HepG2 (cell line): ENCODE results near the gene RAB6A. TPM values are rescaled to one million over a fixed set of nuclear protein-coding genes. Genes with fewer than 3 reads are reported as not detected.
A peak's percentile ranks its signal among the peaks of the same experiment; 100 is the strongest.

Source experiments
- ARNT2 ChIP-seq: sonication (generic); formaldehyde crosslinking; IDR thresholded peaks from 2 replicates; pipeline ENCODE4 v1.8.0; 2022; ENCODE audit warnings: mild to moderate bottlenecking, low read depth, missing genetic modification reagents, moderate library complexity
- BORCS8-MEF2B ChIP-seq: sonication (generic); formaldehyde crosslinking; IDR thresholded peaks from 2 replicates; pipeline ENCODE4 v1.8.0; 2022; ENCODE audit warnings: mild to moderate bottlenecking, missing genetic modification reagents
- CBX5 ChIP-seq: sonication (generic); formaldehyde crosslinking; IDR thresholded peaks from 2 replicates; pipeline ENCODE4 v1.4.0; 2020; ENCODE audit warnings: missing genetic modification reagents, borderline replicate concordance
- CEBPG ChIP-seq: IDR thresholded peaks from 2 replicates; pipeline ENCODE4 v1.6.1; 2016
- CREBL2 ChIP-seq: sonication (generic); formaldehyde crosslinking; IDR thresholded peaks from 2 replicates; pipeline ENCODE4 v1.8.1; 2023; ENCODE audit warnings: missing genetic modification reagents, mild to moderate bottlenecking, borderline replicate concordance
- CREM ChIP-seq, 2 experiments: sonication (generic) in 1 of 2; formaldehyde crosslinking in 1 of 2; IDR thresholded peaks; 2 replicates each; pipeline versions ENCODE4 v1.4.0 to v1.6.1; 2016 to 2020; ENCODE audit warnings: antibody characterized with exemption in 1 of 2, mild to moderate bottlenecking in 1 of 2, missing genetic modification reagents in 1 of 2
- EZH2 ChIP-seq: conservative IDR thresholded peaks from 2 replicates; pipeline ENCODE4 v1.6.1; 2012; ENCODE audit warnings: mild to moderate bottlenecking, low read depth, low read length, moderate library complexity
- GABPB1 ChIP-seq: IDR thresholded peaks from 2 replicates; pipeline ENCODE4 v1.6.1; 2016; ENCODE audit warnings: mild to moderate bottlenecking, missing genetic modification reagents, moderate library complexity, missing compliant biosample characterization
- HMG20B ChIP-seq: conservative IDR thresholded peaks from 2 replicates; pipeline ENCODE4 v1.6.1; 2016; ENCODE audit warnings: missing genetic modification reagents, missing compliant biosample characterization
- HMGA1 ChIP-seq: sonication (generic); formaldehyde crosslinking; conservative IDR thresholded peaks from 2 replicates; pipeline ENCODE4 v1.4.0; 2020; ENCODE audit warnings: missing genetic modification reagents
- JARID2 ChIP-seq: sonication (generic); formaldehyde crosslinking; IDR thresholded peaks from 2 replicates; pipeline ENCODE4 v1.8.1; 2023; ENCODE audit warnings: missing genetic modification reagents, inconsistent platforms; ENCODE audit not compliant: insufficient replicate concordance
- MAFG ChIP-seq: sonication (generic); formaldehyde crosslinking; IDR thresholded peaks from 2 replicates; pipeline ENCODE4 v1.5.1; 2020; ENCODE audit warnings: mild to moderate bottlenecking, missing genetic modification reagents
- MEF2D ChIP-seq: sonication (generic); formaldehyde crosslinking; IDR thresholded peaks from 2 replicates; pipeline ENCODE4 v1.5.1; 2020; ENCODE audit warnings: mild to moderate bottlenecking, missing genetic modification reagents
- NPAS2 ChIP-seq: sonication (generic); formaldehyde crosslinking; IDR thresholded peaks from 2 replicates; pipeline ENCODE4 v1.8.0; 2022; ENCODE audit warnings: mild to moderate bottlenecking, missing genetic modification reagents, borderline replicate concordance
- PAX8 ChIP-seq: sonication (generic); formaldehyde crosslinking; IDR thresholded peaks from 2 replicates; pipeline ENCODE4 v1.8.0; 2022; ENCODE audit warnings: mild to moderate bottlenecking, missing genetic modification reagents, borderline replicate concordance
- RBM39 ChIP-seq: fragments of 200-400 bp; formaldehyde crosslinking; IDR thresholded peaks from one replicate; pipeline ENCODE4 v1.6.1; 2018; ENCODE audit warnings: antibody characterized with exemption, mild to moderate bottlenecking, low read depth, low read length; ENCODE audit not compliant: poor library complexity, severe bottlenecking
- SCMH1 ChIP-seq: sonication (generic); formaldehyde crosslinking; IDR thresholded peaks from 2 replicates; pipeline ENCODE4 v1.9.0; 2021; ENCODE audit warnings: missing genetic modification reagents, mild to moderate bottlenecking, borderline replicate concordance
- SP5 ChIP-seq: IDR thresholded peaks from 2 replicates; pipeline ENCODE4 v1.6.1; 2016; ENCODE audit warnings: low read depth, borderline replicate concordance
- ZBTB1 ChIP-seq: sonication (generic); formaldehyde crosslinking; IDR thresholded peaks from 2 replicates; pipeline ENCODE4 v1.4.0; 2020; ENCODE audit warnings: missing genetic modification reagents, borderline replicate concordance
- ZFP90 ChIP-seq: sonication (generic); formaldehyde crosslinking; IDR thresholded peaks from 2 replicates; pipeline ENCODE4 v1.8.0; 2022; ENCODE audit warnings: missing genetic modification reagents, mild to moderate bottlenecking, inconsistent platforms, borderline replicate concordance
- ZFYVE20 ChIP-seq: sonication (generic); formaldehyde crosslinking; IDR thresholded peaks from 2 replicates; pipeline ENCODE4 v1.8.0; 2023; ENCODE audit warnings: low read depth, mild to moderate bottlenecking, moderate library complexity, missing genetic modification reagents, borderline replicate concordance
- ZNF12 ChIP-seq: sonication (generic); formaldehyde crosslinking; IDR thresholded peaks from 2 replicates; pipeline ENCODE4 v1.5.0; 2020; ENCODE audit warnings: missing genetic modification reagents
- ZNF138 ChIP-seq: sonication (generic); formaldehyde crosslinking; IDR thresholded peaks from 2 replicates; pipeline ENCODE4 v1.5.0; 2020; ENCODE audit warnings: mild to moderate bottlenecking, low read depth, missing genetic modification reagents
- ZNF296 ChIP-seq: sonication (generic); formaldehyde crosslinking; conservative IDR thresholded peaks from 2 replicates; pipeline ENCODE4 v1.5.0; 2020; ENCODE audit warnings: mild to moderate bottlenecking, missing genetic modification reagents
- ZNF382 ChIP-seq: sonication (generic); formaldehyde crosslinking; IDR thresholded peaks from 2 replicates; pipeline ENCODE4 v1.5.0; 2020; ENCODE audit warnings: missing genetic modification reagents, mild to moderate bottlenecking, borderline replicate concordance
- ZNF383 ChIP-seq: sonication (generic); formaldehyde crosslinking; IDR thresholded peaks from 2 replicates; pipeline ENCODE4 v1.4.0; 2020; ENCODE audit warnings: missing genetic modification reagents, mild to moderate bottlenecking, borderline replicate concordance
- ZNF432 ChIP-seq: sonication (generic); formaldehyde crosslinking; IDR thresholded peaks from 2 replicates; pipeline ENCODE4 v1.5.0; 2020; ENCODE audit warnings: missing genetic modification reagents, mild to moderate bottlenecking, borderline replicate concordance
- ZNF619 ChIP-seq: sonication (generic); formaldehyde crosslinking; IDR thresholded peaks from 2 replicates; pipeline ENCODE4 v1.4.0; 2020; ENCODE audit warnings: mild to moderate bottlenecking, missing genetic modification reagents
- ZNF720 ChIP-seq: sonication (generic); formaldehyde crosslinking; IDR thresholded peaks from 2 replicates; pipeline ENCODE4 v1.4.0; 2020; ENCODE audit warnings: missing genetic modification reagents
- ZNF766 ChIP-seq: sonication (generic); formaldehyde crosslinking; IDR thresholded peaks from 2 replicates; pipeline ENCODE4 v1.5.0; 2020; ENCODE audit warnings: missing genetic modification reagents, borderline replicate concordance
- ZNF83 ChIP-seq: sonication (generic); formaldehyde crosslinking; IDR thresholded peaks from 2 replicates; pipeline ENCODE4 v1.4.0; 2020; ENCODE audit warnings: missing genetic modification reagents, mild to moderate bottlenecking, borderline replicate concordance
- polyA plus RNA-seq, 8 experiments: library from polyadenylated mRNA; depleted of rRNA in 3 of 8; stranded (reverse) in 7 of 8; unstranded in 1 of 8; fragments of >200 nt; fragmentation: Illumina TruSeq in 4 of 8; extraction: Trizol in 4 of 8; gene quantifications; 2 replicates each; pipeline versions ENCODE4 v1.2.1 to v1.2.3, GENCODE V29; 2011 to 2016; ENCODE audit warnings: low read depth in 4 of 8, missing spikeins in 1 of 8, mixed read lengths in 1 of 8; ENCODE audit not compliant: insufficient read depth in 1 of 8
- total RNA-seq, 5 experiments: library from RNA; depleted of rRNA; stranded (reverse); fragments of >200 nt; fragmentation: Illumina TruSeq; extraction: Trizol; gene quantifications; 2 replicates each; pipeline ENCODE4 v1.2.3, GENCODE V29; 2016; ENCODE audit warnings: low read depth in 1 of 5

Gene RAB6A
- total and polyA plus RNA-seq, 2 of the 13 experiments (the other 11 are each of a cell fraction or from before 2014, with no cell fraction given), result 74.3 to 121 TPM

GRCh38 chr11:73787643-73788558 lies 27.0 kb upstream of the RAB6A start, which contains the start of gene MRPL48 (continued):
- TF ChIP-seq ZNF138 (CRISPR knock-in tag), result 0 out of 2 replicates have a peak, but pooled peaks have one; percentile 63
- TF ChIP-seq ZNF383, result 0 out of 2 replicates have a peak, but pooled peaks have one; percentile 20
- peak; percentile 65 for TF ChIP-seq ZNF12 (CRISPR knock-in tag)
- TF ChIP-seq ZNF619 (CRISPR knock-in tag), result no peak
- TF ChIP-seq CREBL2, result no peak
- no peak; the same call in 1 of the 2 replicates for TF ChIP-seq ZNF766 (CRISPR knock-in tag)
- no peak for TF ChIP-seq HMGA1 (CRISPR knock-in tag)
- TF ChIP-seq RBM39, result no peak
- no peak for TF ChIP-seq JARID2 (CRISPR knock-in tag)
- TF ChIP-seq ARNT2 (CRISPR knock-in tag), result peak; percentile 95
- peak; percentile 95 for TF ChIP-seq GABPB1
- TF ChIP-seq HMG20B, result 0 out of 2 replicates have a peak, but pooled peaks have one; percentile 10
- no peak; the same call in 1 of the 2 replicates for TF ChIP-seq CEBPG (CRISPR knock-in tag)
- TF ChIP-seq ZNF720 (CRISPR knock-in tag), result no peak
- TF ChIP-seq ZNF432 (CRISPR knock-in tag), result 0 out of 2 replicates have a peak, but pooled peaks have one; percentile 83
- TF ChIP-seq EZH2, result no peak
- TF ChIP-seq ZBTB1 (CRISPR knock-in tag), result no peak
- peak; percentile 92 for TF ChIP-seq BORCS8-MEF2B
- no peak for TF ChIP-seq ZNF83 (CRISPR knock-in tag)
- TF ChIP-seq SP5 (CRISPR knock-in tag), result peak; percentile 82
- peak; percentile 75 for TF ChIP-seq CREM (IDR thresholded peaks at IDR 0.05)
- TF ChIP-seq CREM (CRISPR knock-in tag; IDR thresholded peaks at IDR 0.05), result no peak
- peak; percentile 64; the same call in 1 of the 2 replicates for TF ChIP-seq CBX5 (CRISPR knock-in tag)
- peak; percentile 42; the same call in 1 of the 2 replicates for TF ChIP-seq ZFP90 (CRISPR knock-in tag)
- peak; percentile 25; the same call in 1 of the 2 replicates for TF ChIP-seq ZFYVE20 (CRISPR knock-in tag)
- no peak for TF ChIP-seq ZNF382 (CRISPR knock-in tag)
- peak; percentile 69; the same call in 1 of the 2 replicates for TF ChIP-seq MEF2D
- no peak for TF ChIP-seq PAX8 (CRISPR knock-in tag)
- TF ChIP-seq NPAS2 (CRISPR knock-in tag), result no peak
- no peak for TF ChIP-seq SCMH1
- peak; percentile 64; the same call in 1 of the 2 replicates for TF ChIP-seq ZNF296
- no peak for TF ChIP-seq MAFG (CRISPR knock-in tag)
